ENCODE data around the gene HADHA.
"Not testable (repeated sequence)": the region's sequence is repeated elsewhere in the genome, so short reads cannot be mapped to it uniquely, and the experiment has no call there.

Gene HADHA

GRCh38 chr2:26176279-26176615, 68.2 kb downstream of the HADHA start:
- in situ Hi-C loops (cut with MboI; ENCODE audit: low sequenced_read_pairs), result no loop called here

- in situ Hi-C loops (cut with MboI; ENCODE audit: low sequenced_read_pairs), result no loop called here
These were observed 68.8 kb downstream of the HADHA start for GRCh38 chr2:26175466-26176278.

DNA sequence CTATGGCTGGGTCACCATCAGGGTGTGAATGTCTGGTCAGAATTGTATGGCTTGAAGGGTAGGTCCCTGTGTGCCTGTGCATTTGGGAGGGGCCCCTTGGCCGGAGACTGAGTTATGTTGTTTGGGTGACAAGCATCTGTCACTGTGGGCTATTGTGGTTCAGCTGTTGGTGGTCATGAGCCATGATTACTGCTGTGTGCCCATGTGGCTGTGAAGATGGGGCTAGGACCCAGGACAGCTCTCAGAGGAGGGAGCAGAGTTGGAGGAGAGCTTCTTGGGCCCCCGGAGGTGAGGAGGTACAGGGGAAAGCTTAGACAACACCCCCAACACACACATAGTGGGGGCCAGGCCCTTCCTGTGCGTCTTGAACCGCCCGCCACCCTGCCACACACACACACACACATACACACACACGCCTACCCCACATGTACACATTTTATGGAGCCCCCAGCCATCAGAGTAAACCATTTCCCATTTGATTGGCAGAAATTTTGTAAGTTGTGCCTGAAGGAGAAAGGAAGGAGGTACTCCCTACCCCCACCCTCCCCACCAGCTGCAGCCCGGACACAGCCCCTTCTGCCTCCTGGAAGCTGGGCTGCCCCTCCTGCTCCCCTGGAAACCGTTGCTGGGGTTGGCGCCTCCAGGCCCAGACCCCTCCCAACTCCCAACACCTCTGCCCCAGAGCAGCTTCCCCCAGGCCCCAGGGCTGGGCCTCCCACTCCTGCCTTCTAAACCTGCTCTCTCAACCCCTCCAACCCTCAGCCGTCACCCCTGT, 69.6 kb downstream of the HADHA start:
- in situ Hi-C loops (cut with MboI; ENCODE audit: low sequenced_read_pairs), result no loop called here

GRCh38 chr2:26173776-26174482, 70.5 kb downstream of the HADHA start:
- in situ Hi-C loops (cut with MboI; ENCODE audit: low sequenced_read_pairs), result no loop called here

DNA sequence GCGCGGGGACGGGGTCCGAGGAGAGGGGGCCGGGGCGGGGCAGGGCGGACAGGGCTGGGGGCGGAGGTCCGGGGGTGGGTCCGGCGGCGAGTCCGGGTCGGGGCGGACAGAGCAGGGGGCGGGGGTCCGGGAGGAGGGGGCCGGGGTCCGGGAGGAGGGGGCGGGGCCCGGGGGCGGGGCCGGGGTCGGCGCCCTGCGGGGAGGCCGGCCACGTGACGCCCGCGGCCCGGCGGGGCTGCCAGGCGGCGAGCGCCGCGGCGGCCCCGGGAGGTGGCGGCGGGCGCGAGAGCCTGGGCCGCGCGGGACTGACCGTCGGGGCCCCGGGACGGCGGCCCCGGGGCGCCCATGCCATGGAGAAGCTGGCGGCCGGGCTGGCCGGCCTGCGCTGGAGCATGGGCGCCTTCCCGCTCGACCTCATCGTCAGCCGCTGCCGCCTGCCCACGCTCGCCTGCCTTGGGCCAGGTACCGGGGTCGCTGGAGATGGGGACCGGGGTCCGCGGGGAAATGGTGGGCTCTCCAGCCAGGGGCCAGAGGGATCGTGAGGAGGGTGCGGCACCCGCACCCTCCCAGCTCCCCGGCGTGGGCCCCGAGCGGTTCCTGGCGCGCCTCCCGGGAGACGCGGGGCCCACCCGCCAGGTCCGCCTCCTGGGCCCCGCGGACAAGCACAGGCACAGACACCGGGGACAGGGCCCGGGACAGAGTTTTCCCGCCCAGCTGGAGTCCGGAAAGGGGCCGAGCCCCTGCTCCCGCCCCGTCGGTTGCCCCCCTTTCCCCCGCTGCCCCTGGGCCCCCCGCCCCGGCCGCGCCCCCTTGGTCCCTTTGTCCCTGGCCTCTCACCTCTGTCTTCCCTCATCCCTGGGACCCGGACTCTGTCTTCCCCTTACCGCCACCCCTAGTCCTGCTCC, 71.3 kb downstream of the HADHA start, which contains the start of gene GAREM2:
Gene GAREM2 (plus strand): TSS at position 218 of the 905 bp plus-strand sequence. CDS start 133 bp downstream, at position 351.
- in situ Hi-C loops (cut with MboI; ENCODE audit: low sequenced_read_pairs), result no loop called here

GRCh38 chr2:26172189-26172870, 72.1 kb downstream of the HADHA start:
- in situ Hi-C loops (cut with MboI; ENCODE audit: low sequenced_read_pairs), result no loop called here

GRCh38 chr2:26170795-26171194, 73.6 kb downstream of the HADHA start:
- in situ Hi-C loops (cut with MboI; ENCODE audit: low sequenced_read_pairs), result no loop called here

DNA sequence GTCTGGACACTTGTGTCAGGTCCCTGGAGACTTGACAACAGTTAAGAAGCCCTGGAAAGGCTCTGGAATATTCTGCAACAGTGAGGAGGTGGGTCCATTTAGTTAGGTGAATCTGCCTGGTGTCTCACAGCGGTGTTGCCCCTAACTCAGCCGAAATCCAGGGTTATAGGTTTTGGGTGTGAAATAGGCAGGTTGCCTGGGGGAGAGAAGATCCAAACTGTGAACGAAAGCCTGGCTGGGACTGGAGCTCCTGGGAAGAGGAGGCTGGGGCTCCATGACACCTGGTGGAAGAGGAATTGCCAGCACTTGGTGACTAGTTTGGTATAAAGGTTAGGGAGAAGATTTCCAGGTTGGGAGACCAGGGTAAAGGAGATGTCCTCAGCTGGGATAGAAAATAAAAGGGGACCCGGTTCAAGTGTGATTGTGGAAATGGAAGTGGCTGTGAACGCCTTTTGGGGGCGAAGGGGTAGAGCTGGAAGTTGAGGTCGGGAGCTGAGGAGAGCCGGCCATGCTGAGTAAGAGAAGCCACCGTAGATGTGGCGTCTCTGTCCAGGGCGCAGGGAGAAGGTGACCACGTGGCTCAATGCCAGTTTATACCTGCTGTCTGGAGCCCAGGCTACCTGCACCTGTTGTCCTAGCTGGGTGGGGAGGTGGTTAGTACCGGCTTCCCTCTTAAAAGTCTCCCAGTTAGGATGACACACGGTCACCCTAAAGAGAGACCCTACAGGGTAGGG, 74.6 kb downstream of the HADHA start:
- in situ Hi-C loops (cut with MboI; ENCODE audit: low sequenced_read_pairs), result no loop called here

DNA sequence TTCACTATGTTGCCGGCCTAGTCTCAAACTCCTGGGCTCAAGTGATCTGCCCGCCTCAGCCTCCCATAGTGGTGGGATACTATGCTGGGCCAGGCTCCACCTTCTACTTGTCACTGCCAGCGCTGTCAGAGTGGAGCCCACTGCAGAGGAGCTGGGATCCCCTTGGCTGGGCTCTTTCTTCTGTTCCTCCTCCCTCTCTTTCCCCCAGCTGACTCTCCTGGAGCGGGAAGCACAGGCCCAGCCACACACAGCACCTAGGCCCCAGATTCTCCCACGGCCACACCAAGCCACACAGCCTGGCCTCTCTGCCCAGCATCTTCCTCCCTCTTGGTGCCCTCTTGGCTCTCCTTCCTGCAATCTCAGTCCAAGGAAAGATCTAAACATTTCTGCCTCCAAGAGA, 75.2 kb downstream of the HADHA start:
- in situ Hi-C loops (cut with MboI; ENCODE audit: low sequenced_read_pairs), result no loop called here

- in situ Hi-C loops (cut with MboI; ENCODE audit: low sequenced_read_pairs), result no loop called here
These were observed 75.6 kb downstream of the HADHA start for GRCh38 chr2:26168785-26169184.

GRCh38 chr2:26166541-26166940, 77.9 kb downstream of the HADHA start:
- in situ Hi-C loops (cut with MboI; ENCODE audit: low sequenced_read_pairs), result not testable (repeated sequence)

GRCh38 chr2:26165403-26165802, 79.0 kb downstream of the HADHA start:
- in situ Hi-C loops (cut with MboI; ENCODE audit: low sequenced_read_pairs), result no loop called here

GRCh38 chr2:26164641-26165211, 79.7 kb downstream of the HADHA start:
- in situ Hi-C loops (cut with MboI; ENCODE audit: low sequenced_read_pairs), result no loop called here

DNA sequence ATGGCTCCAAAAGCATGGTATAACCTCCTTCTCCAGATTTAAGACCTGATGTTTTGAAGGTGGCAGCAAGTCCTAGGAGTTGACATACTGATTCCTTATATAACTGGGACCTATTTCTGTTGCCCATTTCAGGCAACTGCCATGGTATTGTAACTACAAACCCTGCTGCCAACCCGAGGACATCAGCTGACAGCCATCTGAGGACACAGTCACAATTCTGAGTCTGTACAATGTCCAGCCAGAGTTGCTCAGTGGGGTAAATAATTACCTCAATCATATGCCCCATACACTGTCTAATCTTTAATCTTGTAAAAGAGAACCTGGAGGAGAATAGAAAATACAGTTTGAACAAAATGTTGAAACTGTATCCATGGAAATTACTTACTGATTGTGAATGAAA, 80.2 kb downstream of the HADHA start:
- in situ Hi-C loops (cut with MboI; ENCODE audit: low sequenced_read_pairs), result no loop called here

- in situ Hi-C loops (cut with MboI; ENCODE audit: low sequenced_read_pairs), result no loop called here
These were observed 81.5 kb downstream of the HADHA start for GRCh38 chr2:26162963-26163362.

GRCh38 chr2:26161926-26162325, 82.5 kb downstream of the HADHA start:
- in situ Hi-C loops (cut with MboI; ENCODE audit: low sequenced_read_pairs), result no loop called here

GRCh38 chr2:26157580-26157979, 86.9 kb downstream of the HADHA start:
- in situ Hi-C loops (cut with MboI; ENCODE audit: low sequenced_read_pairs), result no loop called here

GRCh38 chr2:26150243-26150642, 94.2 kb downstream of the HADHA start:
- in situ Hi-C loops (cut with MboI; ENCODE audit: low sequenced_read_pairs), result no loop called here

- in situ Hi-C loops (cut with MboI; ENCODE audit: low sequenced_read_pairs), result no loop called here
These were observed 95.9 kb downstream of the HADHA start for GRCh38 chr2:26148501-26148900.
